Mucosa of descending colon (tissue), 3 donors: ENCODE results near the gene SIX5. TPM values are rescaled to one million over a fixed set of nuclear protein-coding genes. Genes with fewer than 3 reads are reported as not detected.

ENCODE experiments used
- ATAC-seq: fragments of 200-7000 bp; cut with Tn5 transposase; one replicate; pipeline ENCODE4 v1.9.1; 2020; ENCODE audit warnings: mild to moderate bottlenecking, moderate library complexity
- DNase-seq, 3 donors: peaks; one replicate each; pipeline ENCODE4 v3.0.0-alpha.2; 2020
- H3K36me3 ChIP-seq: fragments of 200-600 bp; one replicate; pipeline ENCODE4 v1.8.0; 2021; ENCODE audit warnings: low read depth, mild to moderate bottlenecking
- H3K4me1 ChIP-seq: fragments of 200-600 bp; one replicate; pipeline ENCODE4 v1.8.0; 2021; ENCODE audit warnings: low read depth, mild to moderate bottlenecking
- H3K4me3 ChIP-seq: fragments of 200-600 bp; one replicate; pipeline ENCODE4 v1.8.0; 2021; ENCODE audit warnings: mild to moderate bottlenecking
- H3K9me3 ChIP-seq: fragments of 200-600 bp; one replicate; pipeline ENCODE4 v1.8.0; 2021; ENCODE audit warnings: mild to moderate bottlenecking
- CTCF ChIP-seq: fragments of 200-600 bp; IDR thresholded peaks from one replicate; pipeline ENCODE4 v1.8.0; 2022; ENCODE audit warnings: antibody characterized with exemption, mild to moderate bottlenecking
- intact Hi-C, 2 donors: fragments of 100-400 bp; cut with DNase I in 1 of 2; cut with micrococcal nuclease in 1 of 2; formaldehyde crosslinking; loops; one replicate each; pipeline versions ENCODE4 v1.11.0 to v1.11.1; 2022; cut with DNase I, micrococcal nuclease
- total RNA-seq, 3 donors: library from RNA; stranded (reverse); fragmentation: NEBNext Ultra II Directional in 2 of 3; extraction: Animal tissue kit (Norgen Biotek cat#: 25700) in 2 of 3; gene quantifications; one replicate each; pipeline versions ENCODE4 v1.2.1 to v1.2.4, GENCODE V29; 2021 to 2023
- donor health status: DM: no; HTN: no; CAD: no; lungs with moderate emphysema.
- donor health status: DM: no; HTN: no; CAD: no.
- donor health status: DM: no; HTN: yes; CAD: no.

Gene SIX5
- total RNA-seq, 3 donors from 2014 or later, result 9.6 to 35.6 (median 11.1) TPM

- Histone ChIP-seq H3K9me3 (no peaks in the 10 kb centered on the region), H3K4me3 (no peak overlapping the region), H3K4me1 (peaks cover 10% of the 10 kb centered on the region), H3K36me3 (peaks cover 9% of the 10 kb centered on the region)
- intact Hi-C loops, result no loop called here
- ATAC-seq, result no peak
- no peak for TF ChIP-seq CTCF
- DNase-seq, result no peak
These were observed 53.9 kb downstream of the SIX5 start for GRCh38 chr19:45715139-45715538.

Other genes with a start within 250 kb of the SIX5 start
- gene OPA3, start 184.4 kb downstream of the SIX5 start, total RNA-seq, result 10 to 100 TPM; 12.1 to 16.4 (median 13.4) TPM
- 1 to 10 TPM in 2 of 3 donors, under 1 TPM in 1; 0.84 to 1.0 (median 1.0) TPM for gene GPR4, start 167.0 kb downstream of the SIX5 start, total RNA-seq
- gene EML2, start 129.9 kb downstream of the SIX5 start, total RNA-seq, result 100 to 1,000 TPM in 1 of 3 donors, 10 to 100 TPM in 2; 59.9 to 119 (median 79.1) TPM
- gene GIPR, start 101.0 kb downstream of the SIX5 start, total RNA-seq, result 10 to 100 TPM in 2 of 3 donors, 1 to 10 TPM in 1; 6.8 to 19.4 (median 14.2) TPM
- 100 to 1,000 TPM; 201 to 270 (median 230) TPM for gene SNRPD2, start 77.3 kb downstream of the SIX5 start, total RNA-seq
- 1 to 10 TPM; 8.2 to 8.9 (median 8.3) TPM for gene QPCTL, start 76.6 kb downstream of the SIX5 start, total RNA-seq
- gene FBXO46, start 38.4 kb downstream of the SIX5 start, total RNA-seq, result 10 to 100 TPM; 30.1 to 34.0 (median 32.3) TPM
- gene MEIOSIN, start 35.8 kb downstream of the SIX5 start, total RNA-seq, result not detected
- gene DMPK, start 13.2 kb upstream of the SIX5 start, total RNA-seq, result 100 to 1,000 TPM in 1 of 3 donors, 10 to 100 TPM in 2; 23.9 to 123 (median 33.9) TPM
- gene DMWD, start 23.6 kb upstream of the SIX5 start, total RNA-seq, result 10 to 100 TPM; 33.2 to 67.1 (median 43.7) TPM
- under 1 TPM; 0.16 to 0.24 (median 0.20) TPM for gene RSPH6A, start 46.1 kb upstream of the SIX5 start, total RNA-seq
- 10 to 100 TPM; 61.1 to 67.4 (median 65.9) TPM for gene SYMPK, start 93.9 kb upstream of the SIX5 start, total RNA-seq
- 10 to 100 TPM; 14.1 to 33.7 (median 32.9) TPM for gene FOXA3, start 95.1 kb upstream of the SIX5 start, total RNA-seq
- 10 to 100 TPM; 19.0 to 33.7 (median 19.8) TPM for gene IRF2BP1, start 116.9 kb upstream of the SIX5 start, total RNA-seq
- 10 to 100 TPM in 2 of 3 donors, 1 to 10 TPM in 1; 9.2 to 13.7 (median 10.2) TPM for gene MYPOP, start 133.4 kb upstream of the SIX5 start, total RNA-seq
- gene NANOS2, start 145.5 kb upstream of the SIX5 start, total RNA-seq, result not detected
- gene NOVA2, start 204.6 kb upstream of the SIX5 start, total RNA-seq, result 1 to 10 TPM in 2 of 3 donors, under 1 TPM in 1; 0.55 to 3.0 (median 1.3) TPM
- 10 to 100 TPM; 16.5 to 25.0 (median 17.6) TPM for gene CCDC61, start 226.2 kb upstream of the SIX5 start, total RNA-seq